ENCODE data around the gene NTNG1.

DNA sequence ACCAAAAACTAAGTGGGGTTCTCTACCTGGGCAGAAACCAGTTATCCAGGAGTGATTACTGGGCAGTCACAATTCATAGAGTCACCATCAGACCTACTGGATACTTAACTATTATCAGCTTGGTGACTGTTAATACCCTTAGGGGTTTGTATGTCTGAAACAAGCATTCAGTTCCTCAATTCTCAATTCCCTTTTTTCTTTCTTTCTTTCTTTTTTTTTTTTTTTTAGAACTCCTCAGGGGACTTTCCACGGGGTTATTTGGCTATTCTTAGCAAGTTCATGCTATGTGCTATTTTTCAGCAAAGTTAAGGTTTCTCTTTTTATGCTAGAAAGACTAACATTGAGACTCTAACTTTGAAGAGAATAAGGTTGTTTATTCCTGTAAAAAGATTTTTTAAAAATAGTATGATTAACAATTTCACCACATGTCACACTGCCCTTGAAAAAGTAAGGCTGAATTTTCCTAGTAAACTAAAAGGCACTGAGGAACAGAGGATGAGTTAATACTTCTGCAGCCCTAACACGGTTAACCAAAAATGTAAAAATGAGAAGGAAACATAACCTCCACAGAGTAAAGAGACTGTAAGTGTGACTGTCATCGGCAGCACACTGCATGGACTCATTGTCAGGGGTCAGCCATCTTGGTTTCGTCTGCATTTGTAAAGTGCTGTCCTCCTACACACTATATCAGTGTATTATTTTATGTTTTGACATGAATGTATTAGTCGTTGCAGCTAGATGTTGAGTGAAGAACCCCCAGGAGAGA, 310.2 kb downstream of the NTNG1 start:
- TF ChIP-seq, protein P1, sequence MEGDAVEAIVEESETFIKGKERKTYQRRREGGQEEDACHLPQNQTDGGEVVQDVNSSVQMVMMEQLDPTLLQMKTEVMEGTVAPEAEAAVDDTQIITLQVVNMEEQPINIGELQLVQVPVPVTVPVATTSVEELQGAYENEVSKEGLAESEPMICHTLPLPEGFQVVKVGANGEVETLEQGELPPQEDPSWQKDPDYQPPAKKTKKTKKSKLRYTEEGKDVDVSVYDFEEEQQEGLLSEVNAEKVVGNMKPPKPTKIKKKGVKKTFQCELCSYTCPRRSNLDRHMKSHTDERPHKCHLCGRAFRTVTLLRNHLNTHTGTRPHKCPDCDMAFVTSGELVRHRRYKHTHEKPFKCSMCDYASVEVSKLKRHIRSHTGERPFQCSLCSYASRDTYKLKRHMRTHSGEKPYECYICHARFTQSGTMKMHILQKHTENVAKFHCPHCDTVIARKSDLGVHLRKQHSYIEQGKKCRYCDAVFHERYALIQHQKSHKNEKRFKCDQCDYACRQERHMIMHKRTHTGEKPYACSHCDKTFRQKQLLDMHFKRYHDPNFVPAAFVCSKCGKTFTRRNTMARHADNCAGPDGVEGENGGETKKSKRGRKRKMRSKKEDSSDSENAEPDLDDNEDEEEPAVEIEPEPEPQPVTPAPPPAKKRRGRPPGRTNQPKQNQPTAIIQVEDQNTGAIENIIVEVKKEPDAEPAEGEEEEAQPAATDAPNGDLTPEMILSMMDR (conservative IDR thresholded peaks at IDR 0.05; ENCODE audit: low read length): no peak
- TF ChIP-seq EZH2phosphoT487 (IDR thresholded peaks at IDR 0.05; ENCODE audit: borderline replicate concordance, low read depth, low read length): no peak
